ENCODE data around the gene SLC25A51. TPM values are rescaled to one million over a fixed set of nuclear protein-coding genes. Genes with fewer than 3 reads are reported as not detected.

Gene SLC25A51
- polyA plus RNA-seq, 1 donor (not counting 4 experiments of a cell fraction or from before 2014, with no cell fraction given) = 22.2 TPM

- Histone ChIP-seq H3K79me2 (ENCODE audit: control insufficient read depth, insufficient read depth, low read length) (peaks cover 10% of the 10 kb centered on the region), H3K4me3 (ENCODE audit: control insufficient read depth in 2 of 3, extremely low read depth in 1 of 3, insufficient read depth in 2 of 3, low read depth in 1 of 3, low read length in 3 of 3) (no peak overlapping the region), H3K9ac (ENCODE audit: control insufficient read depth, extremely low read depth, insufficient read depth, low read length) (no peak overlapping the region), H3K9me3 (ENCODE audit: control insufficient read depth, low read depth, low read length) (no peaks in the 10 kb centered on the region), H3K36me3 (ENCODE audit: control insufficient read depth in 2 of 2, extremely low read depth in 1 of 2, insufficient read depth in 2 of 2, low read length in 2 of 2) (peaks cover 17 to 19% of the 10 kb centered on the region in 2 experiments), H2AFZ (ENCODE audit: control insufficient read depth, low read length) (no peak overlapping the region), H3K27ac (ENCODE audit: control insufficient read depth, insufficient read depth, low read length) (no peak overlapping the region), H3K4me1 (ENCODE audit: control insufficient read depth, extremely low read depth, insufficient read depth, low read length) (peaks cover 33% of the 10 kb centered on the region), H4K20me1 (ENCODE audit: control insufficient read depth, extremely low read depth, insufficient read depth, low read length) (no peaks in the 10 kb centered on the region), H3K4me2 (ENCODE audit: control insufficient read depth, extremely low read depth, insufficient read depth, low read depth, low read length) (no peak overlapping the region), H3K9me1 (ENCODE audit: control insufficient read depth, extremely low read depth, insufficient read depth, low read length) (no peaks in the 10 kb centered on the region), H3K27me3 (ENCODE audit: control insufficient read depth, extremely low read depth, insufficient read depth, low read length) (no peaks in the 10 kb centered on the region)
- dilution Hi-C loops (cut with MboI; ENCODE audit: extremely low pct_ligation_motif_present, low sequenced_read_pairs) = no loop called here
- no peak for TF ChIP-seq EZH2 (IDR thresholded peaks at IDR 0.05; ENCODE audit: low read length)
- no peak for TF ChIP-seq CTCF (optimal IDR thresholded peaks at IDR 0.05 in 1 of 3, IDR thresholded peaks at IDR 0.05 in 1 of 3, conservative IDR thresholded peaks at IDR 0.05 in 1 of 3; ENCODE audit: extremely low read depth in 1 of 3, insufficient read depth in 2 of 3, low read length in 3 of 3)
- DNase-seq (ENCODE audit: low read depth, low spot score) (no peak), FAIRE-seq (no peak)
These were observed 16.7 kb upstream of the SLC25A51 start for GRCh38 chr9:37920471-37921167.

- no peak for FAIRE-seq
- Histone ChIP-seq H2AFZ (ENCODE audit: control insufficient read depth, low read length) (no peak overlapping the region), H3K9me3 (ENCODE audit: control insufficient read depth, low read depth, low read length) (no peaks in the 10 kb centered on the region), H3K36me3 (ENCODE audit: control insufficient read depth in 2 of 2, extremely low read depth in 1 of 2, insufficient read depth in 2 of 2, low read length in 2 of 2) (peaks cover 17 to 19% of the 10 kb centered on the region in 2 experiments), H3K79me2 (ENCODE audit: control insufficient read depth, insufficient read depth, low read length) (peaks cover 10% of the 10 kb centered on the region), H3K4me3 (ENCODE audit: control insufficient read depth in 2 of 3, extremely low read depth in 1 of 3, insufficient read depth in 2 of 3, low read depth in 1 of 3, low read length in 3 of 3) (no peak overlapping the region), H4K20me1 (ENCODE audit: control insufficient read depth, extremely low read depth, insufficient read depth, low read length) (no peaks in the 10 kb centered on the region), H3K9ac (ENCODE audit: control insufficient read depth, extremely low read depth, insufficient read depth, low read length) (no peak overlapping the region), H3K27ac (ENCODE audit: control insufficient read depth, insufficient read depth, low read length) (no peak overlapping the region), H3K4me1 (ENCODE audit: control insufficient read depth, extremely low read depth, insufficient read depth, low read length) (peaks cover 33% of the 10 kb centered on the region), H3K4me2 (ENCODE audit: control insufficient read depth, extremely low read depth, insufficient read depth, low read depth, low read length) (no peak overlapping the region), H3K27me3 (ENCODE audit: control insufficient read depth, extremely low read depth, insufficient read depth, low read length) (no peaks in the 10 kb centered on the region), H3K9me1 (ENCODE audit: control insufficient read depth, extremely low read depth, insufficient read depth, low read length) (no peaks in the 10 kb centered on the region)
- no peak for DNase-seq (ENCODE audit: low read depth, low spot score)
- dilution Hi-C loops (cut with MboI; ENCODE audit: extremely low pct_ligation_motif_present, low sequenced_read_pairs) = no loop called here
- TF ChIP-seq EZH2 (IDR thresholded peaks at IDR 0.05; ENCODE audit: low read length) (no peak), CTCF (optimal IDR thresholded peaks at IDR 0.05 in 1 of 3, IDR thresholded peaks at IDR 0.05 in 1 of 3, conservative IDR thresholded peaks at IDR 0.05 in 1 of 3; ENCODE audit: extremely low read depth in 1 of 3, insufficient read depth in 2 of 3, low read length in 3 of 3) (no peak)
These were observed 16.0 kb upstream of the SLC25A51 start for GRCh38 chr9:37919956-37920335.

Data from keratinocyte (primary cell).